BLaER1 (cell line): Measurements from ENCODE around the gene RBMS1.

Experiments used
- H3K27ac ChIP-seq: shearing (Covaris generic); formaldehyde crosslinking; 2 replicates; pipeline ENCODE4 v1.8.1; 2022
- H3K27me3 ChIP-seq: shearing (Covaris generic); formaldehyde crosslinking; 2 replicates; pipeline ENCODE4 v1.8.1; 2022
- H3K36me3 ChIP-seq: shearing (Covaris generic); formaldehyde crosslinking; 2 replicates; pipeline ENCODE4 v1.8.1; 2022
- H3K4me1 ChIP-seq: shearing (Covaris generic); formaldehyde crosslinking; 2 replicates; pipeline ENCODE4 v1.8.1; 2022
- H3K4me2 ChIP-seq: shearing (Covaris generic); formaldehyde crosslinking; 2 replicates; pipeline ENCODE4 v1.8.1; 2022
- H3K4me3 ChIP-seq: shearing (Covaris generic); formaldehyde crosslinking; 2 replicates; pipeline ENCODE4 v1.8.1; 2022
- H3K9ac ChIP-seq: shearing (Covaris generic); formaldehyde crosslinking; 2 replicates; pipeline ENCODE4 v1.8.1; 2022
- H3K9me3 ChIP-seq: shearing (Covaris generic); formaldehyde crosslinking; 2 replicates; pipeline ENCODE4 v1.8.1; 2022
- H4K20me1 ChIP-seq: shearing (Covaris generic); formaldehyde crosslinking; 2 replicates; pipeline ENCODE4 v1.8.1; 2022
- Cebpa-rat ChIP-seq: shearing (Covaris generic); IDR thresholded peaks from 2 replicates; pipeline ENCODE4 v1.8.1; 2022

Gene RBMS1

DNA sequence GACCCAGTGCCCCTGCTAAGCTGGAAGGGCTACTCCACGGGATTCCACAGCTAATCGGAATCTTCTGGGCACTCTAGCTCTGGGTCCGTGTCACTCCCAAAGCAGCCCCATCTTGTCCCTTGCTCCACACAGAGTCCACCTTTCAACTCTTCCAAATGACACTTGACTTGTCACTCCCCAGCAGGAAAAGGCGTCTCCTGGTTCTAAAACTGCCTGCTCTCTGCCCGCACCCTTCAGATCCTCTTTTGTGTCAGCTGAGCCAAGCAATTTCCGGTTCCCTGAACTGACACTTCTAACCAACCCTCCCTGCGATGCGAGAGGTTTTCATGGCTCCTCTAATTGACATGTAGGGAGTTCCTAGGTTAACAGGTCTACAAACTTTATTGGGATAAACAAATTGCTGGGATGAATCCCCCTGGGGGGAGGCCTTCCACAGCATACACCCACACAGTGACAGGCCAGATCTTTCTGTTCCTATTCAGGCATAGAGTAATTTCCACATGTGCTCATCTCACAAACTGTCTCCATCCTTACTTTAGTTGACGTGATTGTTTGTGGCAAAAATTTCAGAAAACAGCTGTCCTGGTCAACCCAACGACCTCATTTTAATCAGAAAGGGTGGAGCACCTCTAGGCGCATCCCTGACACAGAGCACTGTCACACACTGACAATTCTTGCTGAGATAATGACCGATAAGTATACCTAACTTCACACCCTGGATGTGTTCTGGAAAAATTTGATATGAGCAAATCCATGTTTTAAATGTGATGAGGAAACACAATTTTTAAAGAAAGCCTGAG is 104.9 kb downstream of the RBMS1 start:
- Histone ChIP-seq H3K4me3 (no peak overlapping the region), H3K4me1 (peaks cover 31% of the 10 kb centered on the region), H3K4me2 (peak overlapping the region; percentile 72)

GRCh38 chr2:160387558-160388262 is 105.9 kb downstream of the RBMS1 start:
- Histone ChIP-seq H3K4me2 (peak overlapping the region; percentile 72), H3K36me3 (peaks cover 4% of the 10 kb centered on the region; the same call in 1 of the 2 replicates), H3K27me3 (no peaks in the 10 kb centered on the region), H3K27ac (0 out of 2 replicates have a peak overlapping the region, but pooled peaks have one; percentile 55), H4K20me1 (peaks cover 52% of the 10 kb centered on the region), H3K4me3 (no peak overlapping the region), H3K4me1 (peaks cover 27% of the 10 kb centered on the region), H3K9me3 (no peaks in the 10 kb centered on the region), H3K9ac (no peak overlapping the region; the same call in 1 of the 2 replicates)
- no peak for TF ChIP-seq Cebpa-rat

More for the DNA sequence above, 104.9 kb downstream of the RBMS1 start:
- Histone ChIP-seq H3K36me3 (no peaks in the 10 kb centered on the region), H3K9me3 (no peaks in the 10 kb centered on the region), H4K20me1 (peaks cover 52% of the 10 kb centered on the region), H3K9ac (0 out of 2 replicates have a peak overlapping the region, but pooled peaks have one; percentile 10), H3K27me3 (no peaks in the 10 kb centered on the region), H3K27ac (peak overlapping the region; percentile 55)
- TF ChIP-seq Cebpa-rat = no peak

DNA sequence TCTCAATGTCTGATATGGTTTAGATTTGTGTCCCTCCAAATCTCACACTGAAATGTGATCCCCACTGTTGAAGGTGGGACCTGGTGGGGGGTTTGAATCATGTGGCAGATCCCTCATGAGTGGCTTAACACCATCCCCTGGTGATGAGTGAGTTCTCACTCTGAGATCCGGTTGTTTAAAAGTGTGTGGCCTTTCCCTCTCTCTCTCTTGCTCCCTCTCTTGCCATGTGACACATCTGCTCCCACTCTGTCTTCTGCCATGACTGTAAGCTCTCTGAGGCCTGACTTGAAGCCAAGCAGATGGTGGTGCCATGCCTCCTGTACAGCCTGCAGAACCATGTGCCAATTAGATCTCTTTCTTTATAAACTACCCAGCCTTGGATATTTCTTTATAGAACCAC is 108.8 kb downstream of the RBMS1 start:
- no peak overlapping the region for H3K27ac ChIP-seq
- H3K9ac ChIP-seq = no peak overlapping the region
- no peak overlapping the region for H3K4me3 ChIP-seq
- H3K4me2 ChIP-seq = no peak overlapping the region
- TF ChIP-seq Cebpa-rat = no peak
- H3K27me3 ChIP-seq = no peaks in the 10 kb centered on the region
- peaks cover 77% of the 10 kb centered on the region for H4K20me1 ChIP-seq
- no peaks in the 10 kb centered on the region for H3K9me3 ChIP-seq
- peaks cover 4% of the 10 kb centered on the region; the same call in 1 of the 2 replicates for H3K36me3 ChIP-seq
- peaks cover 33% of the 10 kb centered on the region for H3K4me1 ChIP-seq

DNA sequence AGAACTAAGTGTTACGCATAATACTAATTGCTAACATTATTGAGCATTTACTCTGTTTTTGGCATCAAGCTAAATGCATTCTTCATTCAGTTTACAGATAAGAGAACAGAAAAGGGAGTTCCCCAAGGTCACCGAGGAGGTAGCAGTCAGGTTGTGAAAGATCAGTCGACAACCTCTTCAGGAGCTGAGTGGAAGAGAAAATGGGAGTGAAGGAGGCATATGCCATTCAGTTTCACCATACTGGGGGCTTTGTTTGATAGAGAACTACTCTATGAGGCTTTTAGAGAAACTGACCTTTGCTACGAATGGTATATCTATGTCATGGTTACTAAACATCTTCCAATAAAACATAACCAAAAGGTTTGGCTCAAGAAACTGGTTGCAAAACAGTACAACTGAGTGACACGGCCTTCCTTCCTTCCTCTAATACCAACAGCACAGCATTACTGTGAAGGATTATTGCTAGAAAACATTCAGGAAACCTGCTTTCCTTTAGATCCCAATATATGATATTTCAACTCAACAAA is 112.1 kb downstream of the RBMS1 start:
- Histone ChIP-seq H3K9ac (no peak overlapping the region), H3K27me3 (no peaks in the 10 kb centered on the region), H3K4me3 (no peak overlapping the region), H3K27ac (no peak overlapping the region), H3K36me3 (peaks cover 4% of the 10 kb centered on the region; the same call in 1 of the 2 replicates), H4K20me1 (peaks cover 83% of the 10 kb centered on the region), H3K4me2 (no peak overlapping the region), H3K9me3 (no peaks in the 10 kb centered on the region), H3K4me1 (peaks cover 16% of the 10 kb centered on the region)
- no peak for TF ChIP-seq Cebpa-rat

GRCh38 chr2:160380611-160381010 is 113.0 kb downstream of the RBMS1 start:
- no peak overlapping the region for H3K27ac ChIP-seq
- no peak for TF ChIP-seq Cebpa-rat
- peaks cover 4% of the 10 kb centered on the region; the same call in 1 of the 2 replicates for H3K36me3 ChIP-seq
- H3K4me2 ChIP-seq = no peak overlapping the region
- H3K4me1 ChIP-seq = peaks cover 25% of the 10 kb centered on the region
- H3K27me3 ChIP-seq = no peaks in the 10 kb centered on the region
- H4K20me1 ChIP-seq = peaks cover 81% of the 10 kb centered on the region
- H3K9me3 ChIP-seq = no peaks in the 10 kb centered on the region
- H3K4me3 ChIP-seq = no peak overlapping the region
- H3K9ac ChIP-seq = no peak overlapping the region

- no peak for TF ChIP-seq Cebpa-rat
- peaks cover 4% of the 10 kb centered on the region; the same call in 1 of the 2 replicates for H3K36me3 ChIP-seq
- H3K27me3 ChIP-seq = no peaks in the 10 kb centered on the region
- H3K4me3 ChIP-seq = no peak overlapping the region
- H3K4me1 ChIP-seq = peaks cover 27% of the 10 kb centered on the region
- no peak overlapping the region for H3K9ac ChIP-seq
- H3K27ac ChIP-seq = no peak overlapping the region
- no peaks in the 10 kb centered on the region for H3K9me3 ChIP-seq
- H4K20me1 ChIP-seq = peaks cover 81% of the 10 kb centered on the region
- no peak overlapping the region for H3K4me2 ChIP-seq
Observed at GRCh38 chr2:160380000-160380570, 113.5 kb downstream of the RBMS1 start.

DNA sequence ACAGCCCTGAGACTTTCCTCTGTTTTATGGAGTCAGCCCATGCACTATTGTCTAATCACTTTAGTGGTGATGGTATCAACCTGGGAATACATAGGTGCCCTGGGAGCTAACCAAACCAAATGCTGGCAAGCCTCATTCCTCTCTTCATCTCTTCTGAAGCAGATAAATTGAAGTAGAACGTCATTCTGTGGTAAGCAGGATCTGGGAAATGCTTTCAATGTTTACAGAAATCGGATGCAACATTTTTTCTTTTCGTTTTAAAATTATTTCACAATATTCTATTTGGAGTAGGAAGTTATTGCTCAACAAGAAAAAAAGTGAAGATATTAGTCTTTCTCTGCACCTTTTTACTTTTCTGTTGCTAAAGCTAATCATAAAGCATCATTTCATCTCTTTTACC is 114.2 kb downstream of the RBMS1 start:
- H3K4me2 ChIP-seq = no peak overlapping the region
- H3K9ac ChIP-seq = no peak overlapping the region
- H3K9me3 ChIP-seq = no peaks in the 10 kb centered on the region
- H3K27ac ChIP-seq = no peak overlapping the region
- H3K36me3 ChIP-seq = peaks cover 4% of the 10 kb centered on the region; the same call in 1 of the 2 replicates
- no peaks in the 10 kb centered on the region for H3K27me3 ChIP-seq
- peaks cover 27% of the 10 kb centered on the region for H3K4me1 ChIP-seq
- peaks cover 77% of the 10 kb centered on the region for H4K20me1 ChIP-seq
- H3K4me3 ChIP-seq = no peak overlapping the region
- no peak for TF ChIP-seq Cebpa-rat

DNA sequence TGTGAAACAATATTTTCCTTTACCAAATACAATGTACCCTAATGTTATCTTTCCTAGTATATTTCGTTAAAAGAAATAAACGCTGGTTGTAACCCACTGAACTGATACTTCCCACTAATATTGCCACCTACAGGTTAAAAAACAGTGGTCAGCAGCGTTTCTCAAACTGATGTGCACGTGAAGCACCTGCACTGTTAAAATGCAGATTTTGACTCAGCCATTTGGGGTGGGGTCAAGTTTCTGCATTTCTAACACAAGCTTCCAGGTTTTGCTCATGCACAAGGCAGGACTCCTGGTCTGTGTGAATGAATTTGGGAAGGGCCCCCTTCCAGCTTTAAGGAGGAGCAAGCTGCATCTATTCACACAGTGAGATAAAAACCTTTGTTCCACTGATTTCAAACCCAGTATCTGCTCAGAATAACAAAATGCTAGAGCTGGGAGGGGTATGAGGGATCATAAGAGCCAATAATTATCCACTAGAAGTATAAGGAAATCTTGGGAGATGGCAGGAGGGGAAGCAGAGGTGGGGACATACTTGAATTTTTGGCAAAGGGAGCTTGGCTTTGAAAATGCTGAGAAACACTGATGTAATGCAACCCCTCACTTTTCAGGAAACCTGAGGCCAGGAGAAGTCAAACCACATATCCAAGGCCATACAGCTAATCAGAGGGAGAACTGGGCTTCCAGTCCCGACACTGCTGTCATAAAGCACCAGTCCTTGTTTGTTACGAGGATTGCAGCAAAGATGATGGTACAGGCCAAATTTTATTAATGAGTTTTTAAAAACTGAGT is 116.2 kb downstream of the RBMS1 start:
- H3K9me3 ChIP-seq = no peaks in the 10 kb centered on the region
- no peak for TF ChIP-seq Cebpa-rat
- H3K9ac ChIP-seq = no peak overlapping the region
- H3K4me1 ChIP-seq = peaks cover 27% of the 10 kb centered on the region
- no peak overlapping the region for H3K4me2 ChIP-seq
- no peaks in the 10 kb centered on the region for H3K27me3 ChIP-seq
- peaks cover 71% of the 10 kb centered on the region for H4K20me1 ChIP-seq
- H3K4me3 ChIP-seq = no peak overlapping the region
- no peaks in the 10 kb centered on the region for H3K36me3 ChIP-seq
- H3K27ac ChIP-seq = no peak overlapping the region

- Histone ChIP-seq H3K4me1 (peaks cover 23% of the 10 kb centered on the region), H3K4me3 (no peak overlapping the region), H3K9me3 (no peaks in the 10 kb centered on the region), H3K4me2 (peak overlapping the region; percentile 11; the same call in 1 of the 2 replicates), H3K9ac (no peak overlapping the region), H4K20me1 (peaks cover 68% of the 10 kb centered on the region), H3K36me3 (no peaks in the 10 kb centered on the region), H3K27me3 (no peaks in the 10 kb centered on the region), H3K27ac (no peak overlapping the region)
- no peak for TF ChIP-seq Cebpa-rat
Observed at GRCh38 chr2:160376576-160376975, 117.0 kb downstream of the RBMS1 start.
